DND-41 (cell line): ENCODE results near the gene FEM1B.

Experiments used
- EZH2 ChIP-seq: IDR thresholded peaks from 3 replicates; pipeline ENCODE4 v1.6.1; 2012; ENCODE audit warnings: borderline replicate concordance, low read depth, mild to moderate bottlenecking, moderate library complexity, low read length, inconsistent platforms; ENCODE audit not compliant: severe bottlenecking
- TF ChIP-seq, protein P1 (sequence below): IDR thresholded peaks from 2 replicates; pipeline ENCODE4 v1.5.1; 2012; ENCODE audit warnings: borderline replicate concordance, low read length, moderate library complexity, mild to moderate bottlenecking; ENCODE audit not compliant: poor library complexity, severe bottlenecking; ENCODE audit errors: extremely low read depth

DNA sequence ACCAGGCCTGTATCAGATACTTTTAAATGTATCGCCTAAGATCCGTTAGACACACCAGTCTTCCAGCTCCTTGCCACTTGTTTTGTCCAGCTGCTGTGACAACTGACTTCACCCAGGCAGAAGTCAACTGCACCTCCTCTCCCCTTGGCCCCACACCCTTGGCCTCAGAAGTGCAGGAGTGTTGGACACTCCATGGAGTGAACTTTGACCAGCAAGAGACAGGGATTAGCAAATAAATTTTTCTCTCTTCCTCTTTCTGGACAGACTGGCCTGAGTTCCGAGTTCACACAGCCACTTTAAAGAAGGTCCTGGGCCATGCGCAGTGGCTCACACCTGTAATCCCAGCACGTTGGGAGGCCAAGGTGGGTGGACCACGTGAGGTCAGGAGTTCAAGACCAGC lies 45.1 kb upstream of the FEM1B start:
- TF ChIP-seq, protein P1, sequence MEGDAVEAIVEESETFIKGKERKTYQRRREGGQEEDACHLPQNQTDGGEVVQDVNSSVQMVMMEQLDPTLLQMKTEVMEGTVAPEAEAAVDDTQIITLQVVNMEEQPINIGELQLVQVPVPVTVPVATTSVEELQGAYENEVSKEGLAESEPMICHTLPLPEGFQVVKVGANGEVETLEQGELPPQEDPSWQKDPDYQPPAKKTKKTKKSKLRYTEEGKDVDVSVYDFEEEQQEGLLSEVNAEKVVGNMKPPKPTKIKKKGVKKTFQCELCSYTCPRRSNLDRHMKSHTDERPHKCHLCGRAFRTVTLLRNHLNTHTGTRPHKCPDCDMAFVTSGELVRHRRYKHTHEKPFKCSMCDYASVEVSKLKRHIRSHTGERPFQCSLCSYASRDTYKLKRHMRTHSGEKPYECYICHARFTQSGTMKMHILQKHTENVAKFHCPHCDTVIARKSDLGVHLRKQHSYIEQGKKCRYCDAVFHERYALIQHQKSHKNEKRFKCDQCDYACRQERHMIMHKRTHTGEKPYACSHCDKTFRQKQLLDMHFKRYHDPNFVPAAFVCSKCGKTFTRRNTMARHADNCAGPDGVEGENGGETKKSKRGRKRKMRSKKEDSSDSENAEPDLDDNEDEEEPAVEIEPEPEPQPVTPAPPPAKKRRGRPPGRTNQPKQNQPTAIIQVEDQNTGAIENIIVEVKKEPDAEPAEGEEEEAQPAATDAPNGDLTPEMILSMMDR = no peak
- TF ChIP-seq EZH2 = no peak
